Measurements from ENCODE around the gene TLE4.

- TF ChIP-seq CTCF (conservative IDR thresholded peaks at IDR 0.05 in 1 of 2, IDR thresholded peaks at IDR 0.05 in 1 of 2; ENCODE audit: extremely low read depth in 1 of 2, insufficient read depth in 1 of 2, low read depth in 1 of 2, low read length in 2 of 2) (no peak), EZH2 (IDR thresholded peaks at IDR 0.05; ENCODE audit: borderline replicate concordance, low read length) (no peak)
Observed at GRCh38 chr9:79663878-79664277, 92.1 kb downstream of the TLE4 start.
